Stomach smooth muscle (tissue), 2 donors: ENCODE data around the gene HS1BP3.

Experiments
- H3K27ac ChIP-seq: one replicate; pipeline ENCODE4 v1.7.0; 2013; ENCODE audit warnings: mild to moderate bottlenecking, low read length, inconsistent platforms
- H3K27me3 ChIP-seq, 2 donors: one replicate each; pipeline ENCODE4 v1.7.0; 2013; ENCODE audit warnings: low read length in 2 of 2; ENCODE audit not compliant: insufficient read depth in 2 of 2, control insufficient read depth in 1 of 2
- H3K36me3 ChIP-seq, 2 donors: one replicate each; pipeline ENCODE4 v1.7.0; 2013; ENCODE audit warnings: low read length in 2 of 2; ENCODE audit not compliant: control insufficient read depth in 2 of 2, insufficient read depth in 2 of 2
- H3K4me1 ChIP-seq: one replicate; pipeline ENCODE4 v1.7.0; 2013; ENCODE audit warnings: low read length; ENCODE audit not compliant: control insufficient read depth, insufficient read depth
- H3K4me3 ChIP-seq, 2 donors: one replicate each; pipeline ENCODE4 v1.7.0; 2013; ENCODE audit warnings: low read length in 2 of 2
- H3K9ac ChIP-seq, 2 donors: one replicate each; pipeline ENCODE4 v1.7.0; 2013; ENCODE audit warnings: low read length in 2 of 2, mild to moderate bottlenecking in 1 of 2
- H3K9me3 ChIP-seq, 2 donors: one replicate each; pipeline ENCODE4 v1.7.0; 2013; ENCODE audit warnings: low read length in 2 of 2; ENCODE audit not compliant: control insufficient read depth in 2 of 2
- donor health status: healthy.
- donor health status: Pancreatic carcinoma.

Gene HS1BP3

DNA sequence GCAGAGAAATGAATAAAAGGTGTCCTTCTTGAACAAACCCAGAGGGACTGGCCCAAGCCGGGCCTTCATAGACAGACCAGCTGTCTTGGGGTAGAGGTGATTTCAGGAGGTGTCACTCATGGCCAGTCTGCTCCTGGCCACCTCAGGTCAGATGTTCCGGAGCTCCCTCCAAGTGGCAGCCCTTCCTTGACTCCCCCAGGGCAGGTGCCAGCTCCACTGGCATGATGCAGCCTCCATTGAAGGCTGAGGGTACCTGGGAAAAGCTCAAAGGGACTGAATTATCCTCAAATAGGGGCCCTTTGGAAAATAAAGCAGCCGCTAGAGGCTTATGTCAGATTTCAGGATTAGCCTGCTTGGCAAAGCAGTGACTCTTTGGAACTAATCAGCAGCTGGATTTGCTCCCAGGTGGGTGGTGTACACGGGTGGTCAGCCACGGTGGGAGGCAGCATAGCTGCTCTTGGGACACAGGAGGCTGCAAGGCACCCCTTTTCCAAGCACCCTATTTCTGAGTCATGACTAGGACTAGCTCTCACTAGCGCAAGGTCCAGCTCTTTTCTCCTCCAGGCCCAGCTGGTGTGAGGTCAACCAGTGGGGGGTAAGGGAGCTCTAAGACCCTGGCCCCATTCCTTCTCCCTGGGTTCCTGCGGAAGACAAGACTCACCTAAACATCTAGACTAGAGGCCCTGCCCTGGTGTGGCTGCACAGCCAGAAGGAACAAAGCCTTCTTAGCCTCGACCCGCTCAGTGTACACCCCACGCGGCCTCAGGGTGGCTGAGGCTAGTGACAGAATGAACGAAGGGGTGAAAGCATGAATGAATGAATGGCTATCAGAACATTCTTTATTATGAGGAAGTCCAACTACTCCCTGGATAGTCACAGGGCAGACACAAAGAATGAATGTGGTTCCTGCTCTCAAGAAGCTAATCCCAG is 29.3 kb downstream of the HS1BP3 start:
- no peaks in the 10 kb centered on the region for H3K9me3 ChIP-seq
- H3K4me1 ChIP-seq, result peaks cover 97% of the 10 kb centered on the region
- H3K36me3 ChIP-seq, result peaks cover 36 to 37% of the 10 kb centered on the region in 2 donors
- no peaks in the 10 kb centered on the region for H3K27me3 ChIP-seq
- H3K9ac ChIP-seq, result peak overlapping the region; percentile 19 to 38
- peak overlapping the region; percentile 100 for H3K27ac ChIP-seq
- H3K4me3 ChIP-seq, result no peak overlapping the region

DNA sequence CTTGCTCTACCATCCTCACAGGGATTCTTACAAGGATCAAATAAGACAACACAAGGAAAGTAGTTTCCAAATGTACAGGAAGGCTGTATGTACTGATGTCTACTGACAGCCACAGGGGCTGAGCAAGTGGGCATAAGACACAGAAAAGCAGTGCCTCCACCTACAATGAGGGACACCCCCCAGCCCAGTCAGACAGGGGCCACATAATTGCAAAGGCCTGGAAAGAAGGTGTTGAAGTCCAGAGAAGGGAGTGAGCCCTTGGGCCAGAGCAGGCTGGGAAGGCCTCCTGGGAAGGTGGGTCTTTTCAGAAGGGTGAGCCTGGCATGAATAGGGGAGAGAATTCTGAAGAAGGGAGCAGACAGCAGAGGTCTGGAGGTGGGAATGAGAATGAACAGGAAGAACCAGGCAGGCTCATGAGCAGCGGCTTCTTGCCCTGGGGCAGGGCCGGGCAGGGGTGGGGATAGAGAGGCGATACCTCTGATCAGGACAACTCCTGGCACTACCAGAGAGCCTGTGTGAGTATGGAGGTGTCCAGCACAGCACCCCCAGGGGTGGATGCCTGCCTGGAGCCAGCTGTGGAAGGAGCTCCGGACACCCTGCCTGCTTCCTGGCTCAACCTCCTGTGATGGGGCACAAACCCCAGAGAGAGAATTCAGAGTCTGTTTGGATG is 30.1 kb downstream of the HS1BP3 start:
- Histone ChIP-seq H3K9ac (peak overlapping the region; percentile 19 to 38), H3K27ac (peak overlapping the region; percentile 100), H3K4me1 (peaks cover 97% of the 10 kb centered on the region), H3K27me3 (no peaks in the 10 kb centered on the region), H3K36me3 (peaks cover 33 to 35% of the 10 kb centered on the region in 2 donors), H3K4me3 (no peak overlapping the region), H3K9me3 (no peaks in the 10 kb centered on the region)

DNA sequence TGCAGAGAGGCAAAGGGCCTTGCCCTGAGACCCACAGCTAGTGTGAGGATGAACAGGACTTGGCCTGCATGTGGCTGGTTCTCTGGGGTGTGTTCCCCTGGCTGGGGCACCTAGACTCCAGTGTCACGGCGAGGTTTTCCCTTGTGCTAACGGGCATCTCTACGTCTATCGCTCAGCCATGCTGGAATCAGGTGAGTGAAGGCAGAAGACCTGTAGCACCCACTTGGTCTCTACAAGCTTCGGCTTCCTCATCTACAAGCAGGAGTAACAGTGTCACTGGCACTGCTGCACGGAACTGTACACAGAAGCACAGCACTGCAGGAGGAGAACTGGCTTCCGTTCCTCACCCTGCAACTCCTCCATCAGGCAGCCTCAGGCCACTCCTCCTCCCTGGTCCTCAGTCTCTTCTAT is 30.6 kb downstream of the HS1BP3 start:
- H3K27ac ChIP-seq, result peak overlapping the region; percentile 100
- H3K27me3 ChIP-seq, result no peaks in the 10 kb centered on the region
- no peak overlapping the region for H3K4me3 ChIP-seq
- peaks cover 97% of the 10 kb centered on the region for H3K4me1 ChIP-seq
- H3K9ac ChIP-seq, result peak overlapping the region; percentile 19 to 87
- peaks cover 33 to 35% of the 10 kb centered on the region in 2 donors for H3K36me3 ChIP-seq
- no peaks in the 10 kb centered on the region for H3K9me3 ChIP-seq

DNA sequence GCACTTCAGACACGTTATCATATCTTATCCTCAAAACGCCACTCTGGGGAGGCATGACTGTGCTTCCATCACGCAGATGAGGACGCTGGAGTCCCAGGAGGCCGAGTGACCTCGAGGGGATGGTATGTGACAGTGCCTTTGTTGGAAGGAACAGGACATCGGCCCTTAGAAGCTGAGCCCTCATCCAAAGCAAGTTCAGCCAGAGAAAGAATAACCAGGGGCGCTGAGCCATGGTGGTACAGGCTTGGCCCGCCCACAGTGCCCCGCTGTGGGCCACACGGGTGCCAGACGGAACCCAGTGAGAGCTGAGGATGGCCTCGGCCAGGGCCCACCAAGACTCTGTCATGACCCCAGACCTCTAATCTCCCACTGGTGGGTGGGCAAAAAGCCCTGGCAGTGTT is 31.3 kb downstream of the HS1BP3 start:
- H3K4me3 ChIP-seq, result no peak overlapping the region
- no peaks in the 10 kb centered on the region for H3K27me3 ChIP-seq

GRCh38 chr2:20618886-20619521 is 31.9 kb downstream of the HS1BP3 start:
- H3K4me1 ChIP-seq, result peaks cover 97% of the 10 kb centered on the region

More for the DNA sequence above, 31.3 kb downstream of the HS1BP3 start:
- Histone ChIP-seq H3K9me3 (no peaks in the 10 kb centered on the region), H3K36me3 (peaks cover 29 to 30% of the 10 kb centered on the region in 2 donors), H3K4me1 (peaks cover 97% of the 10 kb centered on the region), H3K9ac (peak overlapping the region; percentile 87 to 91), H3K27ac (peak overlapping the region; percentile 100)

DNA sequence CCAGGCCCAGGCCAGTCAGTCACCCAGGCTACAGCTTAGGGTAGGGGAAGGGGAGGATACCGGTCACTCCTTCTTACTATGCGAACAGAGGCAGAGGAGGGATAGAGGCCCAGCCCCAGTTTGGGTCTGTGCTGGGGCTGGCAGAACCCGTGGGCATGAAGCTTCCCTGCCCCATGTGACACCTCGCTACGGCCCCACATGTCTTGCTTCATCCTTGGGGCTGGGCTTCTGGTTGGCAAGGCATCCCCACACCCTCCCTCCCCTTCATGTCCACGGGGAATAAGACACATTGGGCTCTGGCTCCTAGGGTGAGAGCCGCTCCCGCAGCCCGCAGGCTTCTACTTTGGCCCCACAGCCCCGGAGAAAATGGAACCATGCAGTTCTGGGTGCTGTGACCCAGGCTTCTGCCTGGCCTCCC is 32.4 kb downstream of the HS1BP3 start:
- H3K4me3 ChIP-seq, result peak overlapping the region in 1 of 2 donors; percentile 35

More at GRCh38 chr2:20618886-20619521, 31.9 kb downstream of the HS1BP3 start:
- peak overlapping the region in 1 of 2 donors; percentile 35 for H3K4me3 ChIP-seq
- H3K9ac ChIP-seq, result peak overlapping the region; percentile 87 to 91
- no peaks in the 10 kb centered on the region for H3K27me3 ChIP-seq
- H3K27ac ChIP-seq, result peak overlapping the region; percentile 100
- H3K9me3 ChIP-seq, result no peaks in the 10 kb centered on the region
- peaks cover 23 to 24% of the 10 kb centered on the region in 2 donors for H3K36me3 ChIP-seq

GRCh38 chr2:20617892-20618467 is 32.9 kb downstream of the HS1BP3 start:
- Histone ChIP-seq H3K9ac (peak overlapping the region; percentile 87 to 91), H3K27ac (peak overlapping the region; percentile 100), H3K27me3 (no peaks in the 10 kb centered on the region), H3K36me3 (peaks cover 14 to 18% of the 10 kb centered on the region in 2 donors), H3K9me3 (no peaks in the 10 kb centered on the region), H3K4me1 (peaks cover 97% of the 10 kb centered on the region), H3K4me3 (peak overlapping the region in 1 of 2 donors; percentile 52)

More for the DNA sequence above, 32.4 kb downstream of the HS1BP3 start:
- peaks cover 97% of the 10 kb centered on the region for H3K4me1 ChIP-seq
- no peaks in the 10 kb centered on the region for H3K27me3 ChIP-seq
- peak overlapping the region; percentile 100 for H3K27ac ChIP-seq
- peaks cover 17 to 22% of the 10 kb centered on the region in 2 donors for H3K36me3 ChIP-seq
- H3K9me3 ChIP-seq, result no peaks in the 10 kb centered on the region
- H3K9ac ChIP-seq, result peak overlapping the region; percentile 87 to 91

DNA sequence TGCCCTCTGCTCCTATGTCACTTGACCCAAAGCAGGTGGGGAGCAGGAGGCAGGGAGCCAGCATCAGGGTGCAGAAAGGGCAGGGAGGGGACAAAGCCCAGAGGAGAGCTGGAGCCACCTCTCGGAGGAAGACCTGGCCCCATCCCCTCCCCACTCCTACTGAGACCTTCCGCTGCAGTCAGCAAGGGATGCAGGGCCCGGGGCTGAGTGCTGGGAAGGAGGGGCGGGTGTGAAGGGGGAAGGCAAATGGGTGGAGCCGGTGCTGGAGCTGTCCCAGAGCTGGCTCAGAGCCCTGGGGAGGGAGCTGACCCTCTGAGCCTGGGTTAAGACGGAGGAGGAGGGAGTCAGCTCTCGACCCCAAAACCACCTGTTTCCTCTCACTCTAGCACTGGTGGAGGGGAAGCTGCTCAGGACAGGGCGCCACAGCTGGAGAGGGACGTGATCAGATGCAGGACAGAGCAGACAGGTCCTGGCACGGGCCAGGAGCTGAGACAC is 33.8 kb downstream of the HS1BP3 start:
- peaks cover 9 to 11% of the 10 kb centered on the region in 2 donors for H3K36me3 ChIP-seq
- no peaks in the 10 kb centered on the region for H3K9me3 ChIP-seq
- peak overlapping the region; percentile 100 for H3K27ac ChIP-seq
- H3K4me3 ChIP-seq, result peak overlapping the region in 1 of 2 donors; percentile 52
- no peaks in the 10 kb centered on the region for H3K27me3 ChIP-seq
- peaks cover 94% of the 10 kb centered on the region for H3K4me1 ChIP-seq
- H3K9ac ChIP-seq, result peak overlapping the region; percentile 69 to 85

DNA sequence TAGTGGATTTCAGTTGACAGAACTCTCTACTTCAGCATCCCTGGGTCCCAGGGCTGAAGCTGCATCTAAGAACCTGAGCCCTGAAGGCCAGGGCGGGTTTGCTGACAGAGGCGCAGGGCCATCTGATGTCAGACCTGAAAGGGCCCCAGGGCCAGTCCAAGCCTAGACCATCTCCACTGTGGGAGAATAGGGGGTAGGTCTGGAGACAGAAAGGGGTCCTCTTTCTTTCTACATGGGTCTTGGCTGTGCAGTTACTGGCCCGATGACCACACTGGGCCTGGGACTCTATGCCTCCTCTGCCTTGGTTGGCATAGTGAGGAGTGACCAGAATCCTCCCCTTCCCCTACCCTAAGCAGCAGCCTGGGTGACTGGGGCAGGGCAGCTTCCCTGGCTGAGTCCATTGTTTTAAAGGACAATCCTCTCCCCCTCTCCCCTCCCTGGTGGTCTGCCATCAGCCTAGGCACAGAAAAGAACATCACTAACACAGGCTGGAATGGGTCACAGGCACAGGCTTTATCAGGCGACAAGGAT is 34.5 kb downstream of the HS1BP3 start:
- Histone ChIP-seq H3K36me3 (peaks cover 6% of the 10 kb centered on the region in 2 donors), H3K9ac (peak overlapping the region; percentile 69 to 85), H3K27ac (peak overlapping the region; percentile 100), H3K4me1 (peaks cover 95% of the 10 kb centered on the region), H3K27me3 (no peaks in the 10 kb centered on the region), H3K4me3 (peak overlapping the region in 1 of 2 donors; percentile 52), H3K9me3 (no peaks in the 10 kb centered on the region)
